HG03045 (cell line): Measurements from ENCODE around the gene LRTM2.

ENCODE experiments used
- ATAC-seq: cut with Tn5 transposase; IDR thresholded peaks from one replicate; pipeline ENCODE4 v1.9.1; 2021; ENCODE audit warnings: mild to moderate bottlenecking, moderate library complexity; ENCODE audit not compliant: unreplicated experiment

Gene LRTM2

GRCh38 chr12:1797991-1798640 lies 22.2 kb upstream of the LRTM2 start:
- no peak for ATAC-seq

- no peak for ATAC-seq
Observed at GRCh38 chr12:1798641-1799020, 21.7 kb upstream of the LRTM2 start.

GRCh38 chr12:1799051-1799881 lies 21.1 kb upstream of the LRTM2 start:
- no peak for ATAC-seq

GRCh38 chr12:1799882-1800400 lies 20.4 kb upstream of the LRTM2 start:
- ATAC-seq = no peak

- ATAC-seq = peak; percentile 26
Observed at GRCh38 chr12:1800401-1801302, 19.7 kb upstream of the LRTM2 start.

GRCh38 chr12:1801303-1801975 lies 18.9 kb upstream of the LRTM2 start:
- ATAC-seq = no peak

GRCh38 chr12:1803736-1804135 lies 16.6 kb upstream of the LRTM2 start:
- ATAC-seq = no peak

GRCh38 chr12:1804545-1805332 lies 15.6 kb upstream of the LRTM2 start:
- peak; percentile 68 for ATAC-seq

GRCh38 chr12:1805441-1806081 lies 14.8 kb upstream of the LRTM2 start:
- ATAC-seq = no peak

- no peak for ATAC-seq
Observed at GRCh38 chr12:1806301-1807086, 13.9 kb upstream of the LRTM2 start.

GRCh38 chr12:1807087-1807860 lies 13.1 kb upstream of the LRTM2 start:
- ATAC-seq = no peak

GRCh38 chr12:1808036-1808797 lies 12.1 kb upstream of the LRTM2 start:
- no peak for ATAC-seq

- ATAC-seq = no peak
Observed at GRCh38 chr12:1808798-1809480, 11.4 kb upstream of the LRTM2 start.

GRCh38 chr12:1809591-1810190 lies 10.7 kb upstream of the LRTM2 start:
- ATAC-seq = no peak

- ATAC-seq = no peak
Observed at GRCh38 chr12:1810201-1810930, 10.0 kb upstream of the LRTM2 start.

- ATAC-seq = no peak
Observed at GRCh38 chr12:1810931-1811280, 9.5 kb upstream of the LRTM2 start.
